ENCODE results near the gene AGAP1. TPM values are rescaled to one million over a fixed set of nuclear protein-coding genes. Genes with fewer than 3 reads are reported as not detected.

AGAP1 gene
- total RNA-seq, 1 experiment from 2014 or later: 25.8 TPM

DNA sequence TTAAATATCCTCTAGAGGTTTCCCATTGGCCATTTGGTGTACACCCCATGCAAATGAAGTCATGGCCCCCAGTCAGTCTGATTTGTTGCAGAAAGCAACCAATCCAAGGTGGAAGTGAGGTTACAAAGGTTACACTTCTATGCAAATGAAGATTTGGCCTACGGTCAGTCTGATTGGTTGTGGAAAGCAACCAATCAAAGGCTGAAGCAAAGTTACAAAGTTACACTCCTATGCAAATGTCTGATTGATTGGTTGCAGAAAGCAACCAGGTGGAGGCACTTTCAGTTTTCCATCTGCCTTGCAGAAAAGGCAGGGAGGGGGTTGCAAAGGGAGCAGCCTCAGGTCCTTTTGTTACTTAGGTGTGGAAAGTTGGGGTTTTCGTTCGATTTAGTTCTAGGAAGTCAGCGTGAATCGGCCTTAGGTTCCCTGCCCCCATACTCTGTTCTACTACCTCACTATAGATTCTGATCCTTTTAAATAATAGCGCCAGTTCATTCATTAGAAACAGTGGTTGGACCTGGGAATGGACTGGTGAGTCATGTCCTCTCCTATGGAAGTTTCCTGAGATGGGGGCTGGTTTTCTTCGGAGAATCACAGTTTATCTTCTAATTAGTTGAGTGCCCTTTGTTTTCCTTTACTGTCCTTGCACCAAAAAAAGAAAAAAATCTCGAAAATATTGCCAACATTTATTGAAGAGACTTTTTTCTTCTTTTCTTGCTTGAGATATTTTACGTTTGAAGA is 279.5 kb downstream of the AGAP1 start:
- no peak overlapping the region for H3K9ac ChIP-seq (ENCODE audit: extremely low read depth, insufficient read length, low read length)
- no peaks in the 10 kb centered on the region for H3K79me1 ChIP-seq (ENCODE audit: insufficient read depth, low read depth, low read length, poor library complexity, severe bottlenecking)
- Mint-ChIP-seq H3K27ac (no peak overlapping the region; a peak in 1 of 7 replicates), H3K36me3 (ENCODE audit: insufficient read depth in 1 of 3, low read depth in 3 of 3) (peaks cover 6 to 11% (median 7%) of the 10 kb centered on the region in 3 experiments; a peak in 4 of 7 replicates), H3K9me3 (no peaks in the 10 kb centered on the region), H3K27me3 (ENCODE audit: low read depth) (no peaks in the 10 kb centered on the region), H3K4me1 (peaks cover 15 to 26% of the 10 kb centered on the region in 2 experiments), H3K4me3 (no peak overlapping the region)
- peak; percentile 50 for DNase-seq
- no peak overlapping the region for H3T11ph ChIP-seq (ENCODE audit: low read length)
- TF ChIP-seq, protein P1, sequence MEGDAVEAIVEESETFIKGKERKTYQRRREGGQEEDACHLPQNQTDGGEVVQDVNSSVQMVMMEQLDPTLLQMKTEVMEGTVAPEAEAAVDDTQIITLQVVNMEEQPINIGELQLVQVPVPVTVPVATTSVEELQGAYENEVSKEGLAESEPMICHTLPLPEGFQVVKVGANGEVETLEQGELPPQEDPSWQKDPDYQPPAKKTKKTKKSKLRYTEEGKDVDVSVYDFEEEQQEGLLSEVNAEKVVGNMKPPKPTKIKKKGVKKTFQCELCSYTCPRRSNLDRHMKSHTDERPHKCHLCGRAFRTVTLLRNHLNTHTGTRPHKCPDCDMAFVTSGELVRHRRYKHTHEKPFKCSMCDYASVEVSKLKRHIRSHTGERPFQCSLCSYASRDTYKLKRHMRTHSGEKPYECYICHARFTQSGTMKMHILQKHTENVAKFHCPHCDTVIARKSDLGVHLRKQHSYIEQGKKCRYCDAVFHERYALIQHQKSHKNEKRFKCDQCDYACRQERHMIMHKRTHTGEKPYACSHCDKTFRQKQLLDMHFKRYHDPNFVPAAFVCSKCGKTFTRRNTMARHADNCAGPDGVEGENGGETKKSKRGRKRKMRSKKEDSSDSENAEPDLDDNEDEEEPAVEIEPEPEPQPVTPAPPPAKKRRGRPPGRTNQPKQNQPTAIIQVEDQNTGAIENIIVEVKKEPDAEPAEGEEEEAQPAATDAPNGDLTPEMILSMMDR (conservative IDR thresholded peaks at IDR 0.05): no peak
- H2BK12ac ChIP-seq (ENCODE audit: insufficient read length, low read depth, low read length): no peak overlapping the region
- no peak overlapping the region for H2BK120ac ChIP-seq (ENCODE audit: low read depth, low read length, poor library complexity, severe bottlenecking)
- no peak overlapping the region for H2AFZ ChIP-seq (ENCODE audit: low read length)
- H2BK5ac ChIP-seq (ENCODE audit: insufficient read length, low read length): no peak overlapping the region
- no peak overlapping the region for H4K5ac ChIP-seq (ENCODE audit: insufficient read length, low read depth, low read length)
- no peak overlapping the region for H3K56ac ChIP-seq (ENCODE audit: insufficient read length, low read depth, low read length)
- H3K4me2 ChIP-seq (ENCODE audit: insufficient read depth, insufficient read length, low read length): no peak overlapping the region
- H4K91ac ChIP-seq (ENCODE audit: insufficient read length, low read depth, low read length): no peak overlapping the region
- H3K9me3 ChIP-seq (ENCODE audit: control insufficient read depth, low read depth, low read length): no peaks in the 10 kb centered on the region
- H2BK15ac ChIP-seq (ENCODE audit: low read depth, low read length): no peak overlapping the region
- H2AK5ac ChIP-seq (ENCODE audit: insufficient read length, low read length): no peak overlapping the region
- H3K27me3 ChIP-seq (ENCODE audit: insufficient read depth, low read length): no peaks in the 10 kb centered on the region
- H3K27ac ChIP-seq (ENCODE audit: insufficient read length, low read depth, low read length): no peak overlapping the region
- no peaks in the 10 kb centered on the region for H3K79me2 ChIP-seq (ENCODE audit: insufficient read depth, low read length)
- H3K18ac ChIP-seq (ENCODE audit: insufficient read length, low read depth, low read length): no peak overlapping the region
- H3K14ac ChIP-seq (ENCODE audit: insufficient read depth, low read length): no peak overlapping the region
- no peak overlapping the region for H3K23ac ChIP-seq (ENCODE audit: insufficient read length, low read depth, low read length)
- no peaks in the 10 kb centered on the region for H3K4me1 ChIP-seq (ENCODE audit: insufficient read depth, low read length)
- H3K23me2 ChIP-seq (ENCODE audit: insufficient read length, low read depth, low read length, poor library complexity, severe bottlenecking): no peaks in the 10 kb centered on the region
- peaks cover 3% of the 10 kb centered on the region for H4K20me1 ChIP-seq (ENCODE audit: control insufficient read depth, insufficient read depth, insufficient read length)
- WGBS (ENCODE audit: extremely low coverage, insufficient read length, low lambda C conversion rate): no CpG with 5 or more reads among the region's 9 CpGs
- H3K4ac ChIP-seq (ENCODE audit: low read depth, low read length): no peak overlapping the region
- H2BK20ac ChIP-seq (ENCODE audit: low read depth, low read length, poor library complexity, severe bottlenecking): no peak overlapping the region
- no peak overlapping the region for H4K8ac ChIP-seq (replicated peaks; ENCODE audit: insufficient read length, low read depth, low read length)

Measured in H9 (cell line).